Natural killer cell (primary cell): ENCODE data around the gene ANXA2R. TPM values are rescaled to one million over a fixed set of nuclear protein-coding genes. Genes with fewer than 3 reads are reported as not detected.
A peak's percentile ranks its signal among the peaks of the same experiment; 100 is the strongest.

Source experiments
- ATAC-seq, 3 donors: fragments of 150-1000 bp in 2 of 3; fragments of 200-7000 bp in 1 of 3; cut with Tn5 transposase; 1 replicate in 1 of 3; 2 replicates in 2 of 3; pipeline ENCODE4 v1.10.0; 2021; ENCODE audit warnings: mild to moderate bottlenecking in 2 of 3, moderate library complexity in 2 of 3
- DNase-seq, 2 donors: peaks; one replicate each; pipeline versions ENCODE4 v3.0.0 to v3.0.0-alpha.2; 2013 to 2021; ENCODE audit warnings: mixed read lengths in 1 of 2
- H3K27ac ChIP-seq: one replicate; pipeline ENCODE4 v1.5.1; 2013; ENCODE audit warnings: mild to moderate bottlenecking, low read length
- H3K27me3 ChIP-seq: one replicate; pipeline ENCODE4 v1.6.1; 2013; ENCODE audit warnings: low read length; ENCODE audit not compliant: control insufficient read depth, insufficient read depth
- H3K36me3 ChIP-seq: one replicate; pipeline ENCODE4 v1.6.1; 2013; ENCODE audit warnings: low read length; ENCODE audit not compliant: control insufficient read depth, insufficient read depth
- H3K4me1 ChIP-seq: one replicate; pipeline ENCODE4 v1.6.1; 2013; ENCODE audit warnings: low read length; ENCODE audit not compliant: control insufficient read depth, insufficient read depth
- H3K4me3 ChIP-seq: one replicate; pipeline ENCODE4 v1.5.1; 2013; ENCODE audit warnings: low read length
- H3K9me3 ChIP-seq: one replicate; pipeline ENCODE4 v1.6.1; 2013; ENCODE audit warnings: low read length; ENCODE audit not compliant: control insufficient read depth, insufficient read depth
- H3K27ac Mint-ChIP-seq, 2 donors: one replicate each; pipeline ENCODE4 v1.8.0; 2022; ENCODE audit warnings: mild to moderate bottlenecking in 2 of 2, mixed read lengths in 2 of 2, moderate library complexity in 1 of 2
- H3K27me3 Mint-ChIP-seq, 2 donors: one replicate each; pipeline ENCODE4 v1.8.0; 2022; ENCODE audit warnings: low read depth in 2 of 2, mixed read lengths in 2 of 2
- H3K36me3 Mint-ChIP-seq: one replicate; pipeline ENCODE4 v1.8.0; 2022; ENCODE audit warnings: mixed read lengths
- H3K4me1 Mint-ChIP-seq, 2 donors: one replicate each; pipeline ENCODE4 v1.8.0; 2022; ENCODE audit warnings: mixed read lengths in 2 of 2
- H3K4me3 Mint-ChIP-seq: one replicate; pipeline ENCODE4 v1.8.0; 2022; ENCODE audit warnings: mild to moderate bottlenecking, moderate library complexity, mixed read lengths
- H3K9me3 Mint-ChIP-seq, 2 donors: one replicate each; pipeline ENCODE4 v1.8.0; 2022; ENCODE audit warnings: mixed read lengths in 2 of 2
- CTCF ChIP-seq: fragments of 200-600 bp; IDR thresholded peaks from one replicate; pipeline ENCODE4 v1.8.0; 2022; ENCODE audit warnings: antibody characterized with exemption
- WGBS: methylation state at CpG from one replicate; pipeline ENCODE4 v1.1.7; 2013; ENCODE audit warnings: missing lambda C conversion rate; ENCODE audit not compliant: insufficient coverage; 5-methylcytosine and 5-hydroxymethylcytosine counted together
- intact Hi-C: fragments of 100-400 bp; cut with micrococcal nuclease; formaldehyde crosslinking; loops from one replicate; pipeline ENCODE4 v1.14.2; 2022
- total RNA-seq, 4 donors: library from RNA; stranded (reverse); fragments of 120-200 nt in 1 of 4; gene quantifications; one replicate each; pipeline versions ENCODE4 v1.2.3 to v1.2.4, GENCODE V29; 2013 to 2022

Gene ANXA2R
- total RNA-seq, 3 donors from 2014 or later (not counting 1 experiment from before 2014, with no cell fraction given): 34.3 to 55.2 (median 38.0) TPM

- H3K9me3 ChIP-seq: no peaks in the 10 kb centered on the region
- peak overlapping the region; percentile 74 for H3K4me3 ChIP-seq
- ATAC-seq (no peak), DNase-seq (peak; percentile 21 to 61)
- no peak for TF ChIP-seq CTCF
- no peaks in the 10 kb centered on the region for H3K36me3 ChIP-seq
- H3K9me3 Mint-ChIP-seq: no peaks in the 10 kb centered on the region
- H3K27ac ChIP-seq: peak overlapping the region; percentile 98
- H3K27me3 ChIP-seq: no peaks in the 10 kb centered on the region
- WGBS: 61% methylated on average over 17 of the region's 17 CpGs
- H3K27ac Mint-ChIP-seq: peak overlapping the region; percentile 92 to 96
- H3K4me1 Mint-ChIP-seq: peaks cover 74 to 86% of the 10 kb centered on the region in 2 donors
- intact Hi-C loops: loop anchor here (2.0 kb wide), 1 partner anchor 66 kb away; no protein-coding TSS in a partner anchor
- H3K4me1 ChIP-seq: peaks cover 61% of the 10 kb centered on the region
- no peaks in the 10 kb centered on the region for H3K36me3 Mint-ChIP-seq
- peak overlapping the region; percentile 93 for H3K4me3 Mint-ChIP-seq
- H3K27me3 Mint-ChIP-seq: no peaks in the 10 kb centered on the region
Measured at GRCh38 chr5:43038496-43038989, 1.6 kb downstream of the ANXA2R start.

GRCh38 chr5:43037636-43038495, 2.3 kb downstream of the ANXA2R start:
- peaks cover 56% of the 10 kb centered on the region for H3K4me1 ChIP-seq
- H3K27me3 ChIP-seq: no peaks in the 10 kb centered on the region
- Mint-ChIP-seq H3K27ac (peak overlapping the region; percentile 92 to 96), H3K9me3 (no peaks in the 10 kb centered on the region), H3K27me3 (no peaks in the 10 kb centered on the region), H3K4me3 (peak overlapping the region; percentile 93), H3K4me1 (peaks cover 69 to 81% of the 10 kb centered on the region in 2 donors), H3K36me3 (no peaks in the 10 kb centered on the region)
- H3K4me3 ChIP-seq: peak overlapping the region; percentile 74
- peak; percentile 11 to 38 (median 28) for ATAC-seq
- intact Hi-C loops: loop anchor here (2.0 kb wide), 1 partner anchor 67 kb away; no protein-coding TSS in a partner anchor
- H3K9me3 ChIP-seq: no peaks in the 10 kb centered on the region
- peak; percentile 23 to 80 for DNase-seq
- peak overlapping the region; percentile 98 for H3K27ac ChIP-seq
- 30% methylated on average over 22 of the region's 24 CpGs for WGBS
- no peak for TF ChIP-seq CTCF
- H3K36me3 ChIP-seq: no peaks in the 10 kb centered on the region

GRCh38 chr5:43036856-43037635, 3.1 kb downstream of the ANXA2R start:
- H3K4me3 ChIP-seq: peak overlapping the region; percentile 74

More at GRCh38 chr5:43036856-43037635, 3.1 kb downstream of the ANXA2R start:
- Mint-ChIP-seq H3K9me3 (no peaks in the 10 kb centered on the region), H3K4me1 (peaks cover 61 to 73% of the 10 kb centered on the region in 2 donors), H3K36me3 (no peaks in the 10 kb centered on the region), H3K27me3 (no peaks in the 10 kb centered on the region), H3K4me3 (peak overlapping the region; percentile 93), H3K27ac (peak overlapping the region; percentile 92 to 96)
- 82% methylated on average over 36 of the region's 36 CpGs for WGBS
- Histone ChIP-seq H3K9me3 (no peaks in the 10 kb centered on the region), H3K4me1 (peaks cover 48% of the 10 kb centered on the region), H3K27me3 (no peaks in the 10 kb centered on the region), H3K27ac (peak overlapping the region; percentile 98), H3K36me3 (no peaks in the 10 kb centered on the region)
- DNase-seq (peak in 1 of 2 donors; percentile 30), ATAC-seq (no peak)
- no peak for TF ChIP-seq CTCF
- intact Hi-C loops: no loop called here
